HCEC 1CT (cell line): ENCODE data around the gene ZNF850.

ENCODE experiments used
- DNase-seq: peaks from one replicate; pipeline ENCODE4 v3.0.0-alpha.2; 2017

The ZNF850 gene

GRCh38 chr19:36687214-36688056, 85.2 kb downstream of the ZNF850 start, which contains the start of gene ZNF567:
Gene ZNF567, plus strand, starts transcription at chr19:36687612. Its CDS starts 7,256 bp downstream, at chr19:36694868.
- DNase-seq = peak; percentile 95

- DNase-seq = no peak
These were observed 86.0 kb downstream of the ZNF850 start for GRCh38 chr19:36686365-36687213.

GRCh38 chr19:36685835-36686234, 86.8 kb downstream of the ZNF850 start:
- DNase-seq = no peak

GRCh38 chr19:36679455-36679854, 93.2 kb downstream of the ZNF850 start:
- DNase-seq = no peak

- no peak for DNase-seq
These were observed 98.4 kb downstream of the ZNF850 start for GRCh38 chr19:36674201-36674600.

- DNase-seq = no peak
These were observed 100.2 kb downstream of the ZNF850 start for GRCh38 chr19:36672368-36672767.

- DNase-seq = no peak
These were observed 104.0 kb downstream of the ZNF850 start for GRCh38 chr19:36668646-36669045.

GRCh38 chr19:36665832-36666231, 106.8 kb downstream of the ZNF850 start:
- DNase-seq = no peak
